Mucosa of rectum (tissue), 2 donors: ENCODE data around the gene PER2.

ENCODE experiments used
- H3K27ac ChIP-seq, 2 donors: one replicate each; pipeline ENCODE4 v1.7.0; 2013; ENCODE audit warnings: inconsistent platforms in 2 of 2, low read depth in 2 of 2, low read length in 2 of 2
- H3K27me3 ChIP-seq, 2 donors: one replicate each; pipeline ENCODE4 v1.7.0; 2013; ENCODE audit warnings: low read length in 2 of 2; ENCODE audit not compliant: control insufficient read depth in 2 of 2, insufficient read depth in 2 of 2
- H3K36me3 ChIP-seq, 2 donors: one replicate each; pipeline ENCODE4 v1.7.0; 2013; ENCODE audit warnings: low read length in 2 of 2; ENCODE audit not compliant: control insufficient read depth in 2 of 2, insufficient read depth in 2 of 2
- H3K4me1 ChIP-seq, 2 donors: one replicate each; pipeline ENCODE4 v1.7.0; 2013; ENCODE audit warnings: low read length in 2 of 2, mild to moderate bottlenecking in 1 of 2; ENCODE audit not compliant: control insufficient read depth in 2 of 2, insufficient read depth in 2 of 2
- H3K4me3 ChIP-seq, 2 donors: one replicate each; pipeline ENCODE4 v1.7.0; 2013; ENCODE audit warnings: low read length in 2 of 2
- H3K9ac ChIP-seq, 2 donors: one replicate each; pipeline ENCODE4 v1.7.0; 2013; ENCODE audit warnings: low read length in 2 of 2, low read depth in 1 of 2, mild to moderate bottlenecking in 1 of 2
- H3K9me3 ChIP-seq, 2 donors: one replicate each; pipeline ENCODE4 v1.7.0; 2013; ENCODE audit warnings: low read length in 2 of 2; ENCODE audit not compliant: control insufficient read depth in 2 of 2
- donor health status: healthy.
- donor health status: Normal muscosa, but diverticular disease.

PER2 gene

GRCh38 chr2:238231809-238232208, 56.6 kb downstream of the PER2 start:
- peaks cover 0 to 14% of the 10 kb centered on the region in 2 donors for H3K4me1 ChIP-seq
- H3K9ac ChIP-seq, result no peak overlapping the region
- no peaks in the 10 kb centered on the region for H3K36me3 ChIP-seq
- H3K27ac ChIP-seq, result no peak overlapping the region
- no peaks in the 10 kb centered on the region for H3K9me3 ChIP-seq
- no peak overlapping the region for H3K4me3 ChIP-seq
- H3K27me3 ChIP-seq, result no peaks in the 10 kb centered on the region

GRCh38 chr2:238231251-238231793, 57.1 kb downstream of the PER2 start:
- Histone ChIP-seq H3K27ac (no peak overlapping the region), H3K9ac (no peak overlapping the region), H3K36me3 (no peaks in the 10 kb centered on the region), H3K9me3 (no peaks in the 10 kb centered on the region), H3K4me1 (peaks cover 0 to 14% of the 10 kb centered on the region in 2 donors), H3K27me3 (no peaks in the 10 kb centered on the region), H3K4me3 (peak overlapping the region; percentile 27 to 67)

- no peaks in the 10 kb centered on the region for H3K9me3 ChIP-seq
- no peak overlapping the region for H3K4me3 ChIP-seq
- no peak overlapping the region for H3K9ac ChIP-seq
- H3K27me3 ChIP-seq, result no peaks in the 10 kb centered on the region
- no peaks in the 10 kb centered on the region for H3K36me3 ChIP-seq
- H3K27ac ChIP-seq, result no peak overlapping the region
- H3K4me1 ChIP-seq, result peaks cover 0 to 14% of the 10 kb centered on the region in 2 donors
These were observed 57.7 kb downstream of the PER2 start for GRCh38 chr2:238230699-238231098.

GRCh38 chr2:238228700-238229099, 59.7 kb downstream of the PER2 start:
- Histone ChIP-seq H3K36me3 (no peaks in the 10 kb centered on the region), H3K27ac (peak overlapping the region; percentile 24 to 39), H3K4me3 (no peak overlapping the region), H3K4me1 (peaks cover 0 to 14% of the 10 kb centered on the region in 2 donors), H3K9me3 (no peaks in the 10 kb centered on the region), H3K27me3 (no peaks in the 10 kb centered on the region), H3K9ac (no peak overlapping the region)

- H3K9ac ChIP-seq, result no peak overlapping the region
- H3K36me3 ChIP-seq, result no peaks in the 10 kb centered on the region
- peaks cover 0 to 14% of the 10 kb centered on the region in 2 donors for H3K4me1 ChIP-seq
- H3K9me3 ChIP-seq, result no peaks in the 10 kb centered on the region
- H3K4me3 ChIP-seq, result no peak overlapping the region
- H3K27ac ChIP-seq, result no peak overlapping the region
- no peaks in the 10 kb centered on the region for H3K27me3 ChIP-seq
These were observed 60.8 kb downstream of the PER2 start for GRCh38 chr2:238227587-238228032.

- H3K4me1 ChIP-seq, result peaks cover 0 to 14% of the 10 kb centered on the region in 2 donors
- no peaks in the 10 kb centered on the region for H3K9me3 ChIP-seq
- H3K9ac ChIP-seq, result no peak overlapping the region
- no peak overlapping the region for H3K4me3 ChIP-seq
- H3K27ac ChIP-seq, result no peak overlapping the region
- no peaks in the 10 kb centered on the region for H3K27me3 ChIP-seq
- no peaks in the 10 kb centered on the region for H3K36me3 ChIP-seq
These were observed 61.5 kb downstream of the PER2 start for GRCh38 chr2:238226698-238227586.

- Histone ChIP-seq H3K27ac (no peak overlapping the region), H3K9ac (no peak overlapping the region), H3K9me3 (no peaks in the 10 kb centered on the region), H3K36me3 (no peaks in the 10 kb centered on the region), H3K4me1 (peaks cover 0 to 14% of the 10 kb centered on the region in 2 donors), H3K4me3 (no peak overlapping the region), H3K27me3 (no peaks in the 10 kb centered on the region)
These were observed 62.3 kb downstream of the PER2 start for GRCh38 chr2:238225911-238226697.

GRCh38 chr2:238225121-238225520, 63.3 kb downstream of the PER2 start:
- Histone ChIP-seq H3K27me3 (no peaks in the 10 kb centered on the region), H3K27ac (no peak overlapping the region), H3K4me1 (peaks cover 0 to 14% of the 10 kb centered on the region in 2 donors), H3K9ac (no peak overlapping the region), H3K36me3 (no peaks in the 10 kb centered on the region), H3K9me3 (no peaks in the 10 kb centered on the region), H3K4me3 (no peak overlapping the region)

- no peaks in the 10 kb centered on the region for H3K9me3 ChIP-seq
- H3K27ac ChIP-seq, result no peak overlapping the region
- no peaks in the 10 kb centered on the region for H3K27me3 ChIP-seq
- H3K4me3 ChIP-seq, result no peak overlapping the region
- no peak overlapping the region for H3K9ac ChIP-seq
- peaks cover 0 to 14% of the 10 kb centered on the region in 2 donors for H3K4me1 ChIP-seq
- no peaks in the 10 kb centered on the region for H3K36me3 ChIP-seq
These were observed 63.9 kb downstream of the PER2 start for GRCh38 chr2:238224356-238225035.
